Right atrium auricular region (tissue), 2 donors: ENCODE results near the gene RHEX. TPM values are rescaled to one million over a fixed set of nuclear protein-coding genes. Genes with fewer than 3 reads are reported as not detected.
A peak's percentile ranks its signal among the peaks of the same experiment; 100 is the strongest.

Experiments
- DNase-seq: peaks from one replicate; pipeline ENCODE4 v3.0.0-alpha.2; 2019; ENCODE audit warnings: low spot score
- H3K27ac ChIP-seq, 2 donors: fragments of 200-600 bp; sonication (generic); 1 replicate in 1 of 2; 2 replicates in 1 of 2; pipeline ENCODE4 v1.5.1; 2016 to 2019
- H3K27me3 ChIP-seq, 2 donors: fragments of 200-600 bp; sonication (generic); one replicate each; pipeline versions ENCODE4 v1.5.1 to v1.6.0; 2017 to 2019
- H3K36me3 ChIP-seq: fragments of 200-600 bp; sonication (generic); one replicate; pipeline ENCODE4 v1.5.1; 2016
- H3K4me1 ChIP-seq, 2 donors: fragments of 200-600 bp; sonication (generic); one replicate each; pipeline versions ENCODE4 v1.5.1 to v1.6.0; 2017 to 2019
- H3K4me3 ChIP-seq, 2 donors: fragments of 200-600 bp; sonication (generic); 1 replicate in 1 of 2; 2 replicates in 1 of 2; pipeline ENCODE4 v1.5.1; 2017 to 2019; ENCODE audit warnings: mild to moderate bottlenecking in 1 of 2, moderate library complexity in 1 of 2
- H3K9me3 ChIP-seq, 2 donors: fragments of 200-600 bp; sonication (generic); one replicate each; pipeline ENCODE4 v1.5.1; 2019
- CTCF ChIP-seq, 2 donors: fragments of 200-600 bp; sonication (generic); IDR thresholded peaks; one replicate each; pipeline ENCODE4 v1.5.1; 2019; ENCODE audit warnings: antibody characterized with exemption in 2 of 2
- total RNA-seq, 2 donors: library from RNA; depleted of rRNA; stranded (reverse); fragments of >200 nt; gene quantifications; one replicate each; pipeline ENCODE4 v1.1.0, GENCODE V29; 2016

The RHEX gene
- total RNA-seq, 2 donors from 2014 or later = not detected

DNA sequence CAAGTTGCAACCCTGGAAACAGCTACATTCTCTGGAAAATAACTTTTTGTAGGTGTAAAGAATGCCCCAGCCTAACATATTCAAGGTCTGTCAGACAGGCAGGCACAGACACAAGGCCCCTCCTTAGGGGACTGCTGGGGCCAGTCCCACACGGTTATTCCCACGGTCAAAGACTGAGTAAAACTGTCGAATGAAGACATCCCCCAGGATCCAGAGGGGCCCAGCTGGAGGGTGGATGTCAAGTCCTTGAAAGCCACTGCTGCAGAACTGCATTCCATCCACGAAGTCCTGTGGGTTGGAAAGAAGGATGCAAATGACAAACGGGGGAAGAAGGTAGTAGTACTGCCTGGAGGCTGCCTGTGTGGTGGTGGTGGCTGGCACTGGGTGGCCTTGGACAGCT is 42.9 kb upstream of the RHEX start:
- no peak overlapping the region for H3K4me3 ChIP-seq
- no peak for TF ChIP-seq CTCF (IDR thresholded peaks at IDR 0.05)
- H3K27me3 ChIP-seq = no peaks in the 10 kb centered on the region
- no peaks in the 10 kb centered on the region for H3K36me3 ChIP-seq
- no peaks in the 10 kb centered on the region for H3K9me3 ChIP-seq
- no peak for DNase-seq
- H3K4me1 ChIP-seq = peaks cover 0 to 4% of the 10 kb centered on the region in 2 donors
- no peak overlapping the region for H3K27ac ChIP-seq

DNA sequence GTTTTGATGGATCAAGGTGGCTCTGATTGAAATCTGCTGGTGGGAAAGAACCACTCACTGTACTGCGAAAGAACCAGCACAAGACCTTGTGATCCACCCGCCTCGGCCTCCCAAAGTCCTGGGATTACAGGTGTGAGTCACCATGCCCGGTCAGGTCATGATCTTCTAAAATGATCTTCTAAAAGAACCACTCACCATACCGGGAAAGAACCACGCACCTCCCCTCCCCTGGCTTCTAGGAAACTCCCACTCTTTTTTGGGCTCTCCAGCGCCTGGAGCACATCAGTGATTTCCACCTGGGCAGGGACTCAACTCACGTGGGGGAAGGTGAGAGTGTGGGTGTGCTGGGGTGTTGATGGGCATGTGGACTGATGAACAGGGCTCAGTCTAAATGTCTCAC is 41.9 kb upstream of the RHEX start:
- Histone ChIP-seq H3K27me3 (no peaks in the 10 kb centered on the region), H3K27ac (no peak overlapping the region), H3K36me3 (no peaks in the 10 kb centered on the region), H3K9me3 (no peaks in the 10 kb centered on the region), H3K4me3 (no peak overlapping the region), H3K4me1 (no peaks in the 10 kb centered on the region)
- no peak for TF ChIP-seq CTCF (IDR thresholded peaks at IDR 0.05)
- no peak for DNase-seq

DNA sequence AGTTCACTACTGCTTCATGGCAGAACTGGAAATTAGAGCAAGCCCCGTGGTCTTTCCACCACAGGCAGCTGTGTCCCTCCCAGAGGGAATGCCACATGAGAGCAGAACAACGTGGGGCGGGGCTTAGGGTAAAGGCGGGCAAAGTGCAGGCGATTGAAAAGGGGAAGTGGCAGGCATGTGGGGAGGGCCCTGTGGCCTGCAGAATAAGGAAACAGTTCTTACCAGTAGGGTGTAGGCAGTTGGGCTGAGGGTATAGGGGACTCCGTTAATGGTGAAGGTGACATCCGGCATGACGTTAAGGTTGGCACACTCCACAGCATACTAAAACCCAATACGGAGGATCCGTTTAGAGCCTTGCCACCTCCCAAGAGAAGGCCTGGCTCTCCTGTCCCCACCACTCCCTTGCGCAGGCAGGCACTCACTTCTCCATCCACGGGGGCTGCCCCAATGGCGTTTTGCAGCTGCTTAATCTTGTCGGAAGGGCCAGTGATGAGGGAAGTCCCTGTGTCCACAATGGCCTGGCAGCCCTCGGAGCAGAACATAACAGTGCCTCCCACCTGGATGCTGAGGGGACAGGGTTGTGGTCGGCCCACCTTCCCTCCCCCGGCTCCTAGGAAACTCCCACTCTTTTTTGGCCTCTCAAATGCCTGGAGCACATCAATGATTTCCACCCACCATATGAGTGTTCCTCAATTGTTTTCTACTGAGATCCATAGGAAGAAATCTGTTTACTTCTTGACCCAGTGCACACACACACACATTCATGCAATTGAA is 40.7 kb upstream of the RHEX start:
- H3K27ac ChIP-seq = no peak overlapping the region

DNA sequence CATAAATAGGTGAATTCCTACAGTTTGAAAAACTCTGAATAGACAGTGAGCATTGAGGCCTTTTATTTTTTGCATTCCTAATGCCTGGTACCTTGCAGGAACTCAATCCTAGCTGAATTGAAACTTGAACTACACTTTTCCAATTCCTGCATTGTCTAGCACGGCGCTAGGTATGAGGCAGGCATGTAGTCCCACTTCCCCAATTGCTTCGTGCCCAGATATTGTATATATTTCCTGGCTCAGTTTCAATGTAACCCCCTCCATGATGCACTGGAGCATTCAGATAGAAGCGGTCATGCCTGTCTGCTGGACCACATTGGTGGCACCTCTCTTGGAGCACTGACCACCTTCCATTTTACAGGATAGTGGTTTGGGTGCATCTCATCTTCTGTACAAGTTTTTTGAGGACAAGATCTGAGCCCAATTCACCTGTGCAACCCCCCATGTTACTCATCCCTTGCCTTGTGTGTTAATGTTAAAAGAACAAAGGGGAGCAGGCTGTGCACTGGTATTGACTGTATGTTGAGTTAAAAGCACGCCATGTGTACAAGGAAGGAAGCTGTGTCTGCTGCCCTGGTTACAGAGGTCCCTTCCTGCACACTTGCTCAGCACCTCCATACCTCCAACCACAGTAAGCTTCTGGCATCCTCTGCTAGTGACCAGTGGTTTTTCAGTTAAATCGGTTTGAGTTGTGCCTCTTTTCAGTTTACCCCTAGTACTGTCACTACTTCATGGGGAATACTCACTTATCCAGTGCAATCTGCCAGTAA is 39.8 kb upstream of the RHEX start:
- TF ChIP-seq CTCF (IDR thresholded peaks at IDR 0.05) = no peak
- no peak for DNase-seq
- no peaks in the 10 kb centered on the region for H3K9me3 ChIP-seq
- no peak overlapping the region for H3K27ac ChIP-seq
- H3K4me1 ChIP-seq = no peaks in the 10 kb centered on the region
- no peaks in the 10 kb centered on the region for H3K36me3 ChIP-seq
- H3K27me3 ChIP-seq = no peaks in the 10 kb centered on the region
- no peak overlapping the region for H3K4me3 ChIP-seq

More for the DNA sequence above, 40.7 kb upstream of the RHEX start:
- H3K4me3 ChIP-seq = no peak overlapping the region
- H3K4me1 ChIP-seq = no peaks in the 10 kb centered on the region
- no peaks in the 10 kb centered on the region for H3K36me3 ChIP-seq
- peak; percentile 70 for DNase-seq
- no peaks in the 10 kb centered on the region for H3K9me3 ChIP-seq
- TF ChIP-seq CTCF (IDR thresholded peaks at IDR 0.05) = no peak
- H3K27me3 ChIP-seq = no peaks in the 10 kb centered on the region

DNA sequence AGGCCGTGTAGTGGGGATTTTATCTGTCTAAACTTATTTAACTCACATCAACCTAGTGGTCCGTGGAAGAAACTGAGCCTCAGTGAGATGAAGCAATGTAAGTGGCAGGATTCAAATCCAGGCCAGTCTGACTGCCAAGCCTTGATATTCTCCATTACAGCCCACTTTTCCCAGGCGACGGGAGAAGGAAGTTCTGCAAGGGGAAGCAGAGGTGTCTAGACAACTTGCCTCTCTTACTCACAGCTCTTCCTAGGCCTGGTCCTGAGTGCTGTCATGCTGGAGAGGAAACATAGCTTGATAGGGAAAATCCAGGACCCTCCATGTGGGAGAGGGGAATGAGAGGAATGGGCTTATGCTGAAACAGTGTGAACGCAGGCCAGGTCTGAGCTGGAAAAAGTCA is 38.4 kb upstream of the RHEX start:
- Histone ChIP-seq H3K4me1 (no peaks in the 10 kb centered on the region), H3K27ac (no peak overlapping the region), H3K9me3 (no peaks in the 10 kb centered on the region), H3K27me3 (no peaks in the 10 kb centered on the region), H3K4me3 (no peak overlapping the region), H3K36me3 (no peaks in the 10 kb centered on the region)
- no peak for TF ChIP-seq CTCF (IDR thresholded peaks at IDR 0.05)
- no peak for DNase-seq
